GM12875 (cell line): ENCODE results near the gene COX6B2.

Source experiments
- H3K4me3 ChIP-seq: one replicate; pipeline ENCODE4 v1.5.1; 2011; ENCODE audit warnings: low read depth, low read length, control low read depth
- TF ChIP-seq, protein P1 (sequence below): IDR thresholded peaks from 2 replicates; pipeline ENCODE4 v1.5.1; 2011; ENCODE audit warnings: low read depth, mild to moderate bottlenecking, control low read depth, inconsistent platforms, low read length, moderate library complexity, borderline replicate concordance; ENCODE audit not compliant: insufficient read depth

The COX6B2 gene

DNA sequence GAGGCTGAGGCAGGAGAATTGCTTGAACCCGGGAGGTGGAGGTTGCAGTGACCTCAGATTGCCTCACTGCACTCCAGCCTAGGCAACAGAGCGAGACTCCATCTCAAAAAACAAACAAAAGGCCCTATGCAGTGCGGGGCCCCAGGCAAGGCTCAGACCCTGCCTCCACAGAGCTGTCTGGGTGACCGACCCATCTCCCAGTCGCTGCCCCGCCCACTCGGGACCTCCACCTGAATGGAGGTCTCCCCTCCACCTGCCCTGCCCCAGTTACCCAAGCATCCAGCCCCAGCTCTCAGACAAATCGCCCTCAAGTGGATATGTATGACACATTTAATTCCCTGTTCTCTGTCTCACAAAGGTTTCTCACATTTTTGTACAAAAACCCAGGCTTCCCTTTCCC is 10.7 kb upstream of the COX6B2 start:
- TF ChIP-seq, protein P1, sequence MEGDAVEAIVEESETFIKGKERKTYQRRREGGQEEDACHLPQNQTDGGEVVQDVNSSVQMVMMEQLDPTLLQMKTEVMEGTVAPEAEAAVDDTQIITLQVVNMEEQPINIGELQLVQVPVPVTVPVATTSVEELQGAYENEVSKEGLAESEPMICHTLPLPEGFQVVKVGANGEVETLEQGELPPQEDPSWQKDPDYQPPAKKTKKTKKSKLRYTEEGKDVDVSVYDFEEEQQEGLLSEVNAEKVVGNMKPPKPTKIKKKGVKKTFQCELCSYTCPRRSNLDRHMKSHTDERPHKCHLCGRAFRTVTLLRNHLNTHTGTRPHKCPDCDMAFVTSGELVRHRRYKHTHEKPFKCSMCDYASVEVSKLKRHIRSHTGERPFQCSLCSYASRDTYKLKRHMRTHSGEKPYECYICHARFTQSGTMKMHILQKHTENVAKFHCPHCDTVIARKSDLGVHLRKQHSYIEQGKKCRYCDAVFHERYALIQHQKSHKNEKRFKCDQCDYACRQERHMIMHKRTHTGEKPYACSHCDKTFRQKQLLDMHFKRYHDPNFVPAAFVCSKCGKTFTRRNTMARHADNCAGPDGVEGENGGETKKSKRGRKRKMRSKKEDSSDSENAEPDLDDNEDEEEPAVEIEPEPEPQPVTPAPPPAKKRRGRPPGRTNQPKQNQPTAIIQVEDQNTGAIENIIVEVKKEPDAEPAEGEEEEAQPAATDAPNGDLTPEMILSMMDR, result no peak
- no peak overlapping the region for H3K4me3 ChIP-seq

DNA sequence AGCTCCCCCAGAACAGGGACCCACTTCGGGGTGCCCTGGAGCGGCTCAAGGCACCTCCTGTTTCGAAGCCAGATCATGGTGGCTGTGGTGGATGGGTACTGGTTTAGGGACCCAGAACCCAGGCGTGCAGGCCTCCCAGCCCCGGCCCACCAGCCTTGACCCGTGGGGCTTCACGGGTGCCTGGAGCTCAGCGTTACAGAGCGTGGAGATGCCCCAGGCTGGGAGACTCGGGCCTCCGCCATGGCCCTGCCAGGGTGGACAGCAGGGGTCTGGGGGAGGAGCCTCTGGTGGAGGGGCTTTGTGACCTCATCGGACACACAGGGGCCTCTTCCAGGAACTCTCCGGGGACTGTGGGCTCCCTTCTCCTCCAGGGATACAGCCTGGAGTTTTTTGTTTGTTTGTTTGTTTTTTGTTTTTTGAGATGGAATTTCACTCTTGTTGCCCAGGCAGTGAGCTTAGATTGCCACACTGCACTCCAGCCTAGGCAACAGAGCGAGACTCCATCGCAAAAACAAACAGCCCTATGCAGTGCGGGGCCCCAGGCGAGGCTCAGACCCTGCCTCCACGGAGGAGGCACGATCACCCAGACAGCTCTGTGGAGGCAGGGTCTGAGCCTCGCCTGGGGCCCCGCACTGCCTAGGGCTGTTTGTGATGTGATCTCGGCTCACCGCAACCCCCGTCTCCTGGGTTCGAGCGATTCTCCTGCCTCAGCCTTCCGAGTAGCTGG is 8.6 kb upstream of the COX6B2 start, which contains the start of gene GARIN5B:
TSS of gene GARIN5B (minus strand) at position 271 of the 727 bp plus-strand sequence. CDS start at position 77, 194 bp downstream.
- H3K4me3 ChIP-seq, result no peak within 1 kb of the TSS
- TF ChIP-seq, protein P1, result no peak

DNA sequence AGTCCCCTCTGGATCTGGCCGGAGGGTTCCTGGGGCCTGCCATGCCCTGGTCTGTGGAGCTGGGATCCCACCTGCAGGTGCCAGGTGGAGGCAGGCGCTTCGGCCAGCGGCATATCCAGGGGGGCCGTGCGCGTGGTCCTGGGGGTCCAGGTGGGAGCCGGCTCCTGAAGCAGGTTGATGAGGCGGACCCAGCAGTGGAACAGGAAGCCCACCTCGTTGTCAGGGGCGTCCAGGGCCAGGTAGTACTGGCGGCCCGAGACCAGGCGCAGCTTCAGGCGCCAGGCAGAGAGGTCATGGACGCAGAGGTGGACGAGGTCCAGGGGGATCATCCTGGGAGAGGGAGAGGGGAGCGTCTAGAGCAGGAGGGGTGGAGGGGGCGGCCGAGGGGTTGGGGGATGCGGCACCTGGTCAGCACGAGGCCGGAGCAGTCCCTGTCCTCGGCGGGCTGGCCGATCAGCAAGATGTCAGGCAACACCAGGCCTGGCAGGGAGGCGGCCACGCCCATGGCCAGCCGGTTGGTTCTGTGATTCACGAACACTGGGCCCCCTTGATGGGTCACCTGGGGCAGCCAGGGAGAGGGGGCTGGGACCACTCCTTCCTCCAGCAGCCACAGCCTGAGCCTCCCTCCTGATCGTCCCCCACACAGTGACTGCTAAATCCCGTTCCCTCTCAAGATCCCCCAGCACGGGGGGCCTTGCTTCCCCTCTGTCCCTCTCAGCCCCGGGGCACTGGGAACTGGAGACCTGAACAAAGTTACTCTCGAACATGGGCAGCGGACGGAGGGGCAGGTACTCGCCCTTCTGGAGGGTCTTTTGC is 7.9 kb upstream of the COX6B2 start:
- H3K4me3 ChIP-seq, result no peak overlapping the region
- TF ChIP-seq, protein P1, result no peak

DNA sequence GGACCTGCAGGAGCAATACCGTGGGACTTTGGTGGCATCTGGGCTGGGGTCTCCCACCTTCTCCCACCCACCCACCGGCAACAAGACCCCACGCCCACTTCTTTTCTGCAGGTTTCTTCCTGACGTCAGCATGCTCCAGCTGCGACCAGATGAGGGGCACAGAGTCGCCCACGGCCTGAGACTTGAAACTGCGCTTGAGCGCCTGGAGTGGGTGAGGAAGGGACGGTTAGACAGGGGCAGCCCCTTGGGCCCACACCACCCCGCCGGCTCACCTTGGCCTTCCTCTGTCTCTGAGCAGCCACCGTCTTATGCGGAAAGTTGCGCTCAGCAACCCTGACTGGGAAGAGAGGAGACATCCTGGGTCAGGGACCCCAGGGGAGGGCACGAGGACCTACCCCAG is 6.4 kb upstream of the COX6B2 start:
- H3K4me3 ChIP-seq, result no peak overlapping the region
- TF ChIP-seq, protein P1, result no peak

DNA sequence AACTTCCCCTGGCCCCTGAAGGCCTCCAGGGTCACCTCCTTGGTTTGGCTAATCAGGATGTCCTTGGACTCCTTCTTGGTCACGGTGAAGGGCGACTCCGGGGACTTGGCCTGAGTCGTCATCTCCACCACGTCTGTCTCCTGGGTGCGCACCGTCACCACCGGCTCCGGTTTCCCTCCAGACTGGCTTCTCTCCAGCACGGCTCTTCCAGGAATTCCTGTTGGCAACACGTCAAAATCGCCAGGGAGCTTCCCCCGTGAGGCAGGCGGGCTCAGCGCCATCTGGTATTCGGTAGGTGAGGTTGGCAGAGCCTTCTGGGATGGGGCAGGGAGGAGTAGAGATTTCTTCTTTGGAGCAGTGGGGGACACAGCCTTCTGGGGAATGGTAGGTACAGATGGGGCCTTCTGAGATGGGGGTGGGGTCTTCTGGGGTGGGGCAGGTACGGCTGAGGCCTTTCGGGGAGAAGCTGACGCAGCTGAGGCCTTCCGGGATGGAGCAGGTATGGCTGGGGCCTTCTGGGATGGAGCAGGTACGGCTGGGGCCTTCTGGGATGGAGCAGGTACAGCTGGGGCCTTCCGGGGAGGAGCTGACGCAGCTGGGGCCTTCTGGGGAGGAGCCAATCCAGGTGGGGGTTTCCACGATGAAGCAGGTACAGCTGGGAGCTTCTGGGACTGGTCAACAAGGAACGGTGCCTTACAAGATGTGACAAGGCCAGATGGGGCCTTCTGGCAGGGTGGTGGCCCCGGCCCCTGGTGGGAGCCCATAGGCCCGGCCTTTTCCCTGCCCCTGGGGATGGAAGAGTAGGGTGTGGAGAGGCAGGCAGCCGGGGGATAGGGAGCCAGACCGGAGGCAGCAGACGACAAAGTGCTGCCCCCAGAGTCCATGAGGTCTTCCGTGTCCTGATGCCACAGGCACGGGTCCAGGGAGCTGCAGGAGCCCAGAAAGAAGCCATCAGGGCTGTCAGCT is 4.7 kb upstream of the COX6B2 start:
- H3K4me3 ChIP-seq, result no peak overlapping the region
- TF ChIP-seq, protein P1, result no peak

DNA sequence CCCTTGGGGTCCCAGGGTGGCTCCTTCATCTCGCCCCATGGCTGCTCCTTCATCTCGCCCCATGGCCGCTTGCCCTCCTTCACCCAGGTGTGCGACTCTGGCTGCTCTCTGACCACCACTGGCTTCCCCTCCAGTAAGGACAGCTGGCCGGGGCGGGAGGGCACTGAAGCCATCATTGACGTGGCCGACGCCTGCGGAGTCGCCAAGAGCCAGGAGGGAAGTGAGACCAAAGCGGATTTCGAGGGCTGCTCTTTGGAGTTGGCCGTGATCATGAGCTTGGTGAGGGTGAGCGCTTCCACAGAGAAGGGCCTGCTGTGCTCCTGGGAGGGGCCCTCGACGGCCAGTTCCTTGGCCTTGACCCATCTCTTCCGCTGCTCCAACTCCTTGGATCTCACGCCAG is 4.0 kb upstream of the COX6B2 start:
- TF ChIP-seq, protein P1, result no peak

More for the DNA sequence above, 4.0 kb upstream of the COX6B2 start:
- no peak overlapping the region for H3K4me3 ChIP-seq
